Measurements from ENCODE around the gene SOX1.

SOX1 gene

GRCh38 chr13:112059457-112060281, 7.3 kb upstream of the SOX1 start:
- no peak for DNase-seq

GRCh38 chr13:112060282-112060830, 6.6 kb upstream of the SOX1 start:
- DNase-seq, result no peak

GRCh38 chr13:112060899-112061366, 6.0 kb upstream of the SOX1 start:
- no peak for DNase-seq

- DNase-seq, result no peak
These were observed 5.4 kb upstream of the SOX1 start for GRCh38 chr13:112061367-112062061.

GRCh38 chr13:112062072-112062567, 4.8 kb upstream of the SOX1 start:
- DNase-seq, result no peak

- no peak for DNase-seq
These were observed 4.1 kb upstream of the SOX1 start for GRCh38 chr13:112062571-112063570.

- DNase-seq, result no peak
These were observed 3.1 kb upstream of the SOX1 start for GRCh38 chr13:112063807-112064206.

- no peak for DNase-seq
These were observed 2.7 kb upstream of the SOX1 start for GRCh38 chr13:112064222-112064621.

- DNase-seq, result no peak
These were observed 1.5 kb upstream of the SOX1 start for GRCh38 chr13:112065521-112065866.

- DNase-seq, result no peak
These were observed 904 bp upstream of the SOX1 start for GRCh38 chr13:112065867-112066623.

GRCh38 chr13:112066624-112067004, 335 bp upstream of the SOX1 start:
- peak; percentile 56 for DNase-seq

GRCh38 chr13:112067871-112068539, 1.1 kb downstream of the SOX1 start:
- no peak for DNase-seq

GRCh38 chr13:112068540-112069060, 1.7 kb downstream of the SOX1 start:
- no peak for DNase-seq

GRCh38 chr13:112069061-112069844, 2.3 kb downstream of the SOX1 start:
- no peak for DNase-seq

- DNase-seq, result no peak
These were observed 2.9 kb downstream of the SOX1 start for GRCh38 chr13:112069845-112070251.

- DNase-seq, result no peak
These were observed 4.3 kb downstream of the SOX1 start for GRCh38 chr13:112071102-112071722.

- DNase-seq, result no peak
These were observed 5.0 kb downstream of the SOX1 start for GRCh38 chr13:112071723-112072533.

GRCh38 chr13:112072534-112073244, 5.7 kb downstream of the SOX1 start:
- no peak for DNase-seq
